IPS-11a (cell line): Measurements from ENCODE around the gene PIP5K1C.

ENCODE experiments used
- H3K4me3 ChIP-seq: one replicate; pipeline ENCODE4 v1.5.1; 2013; ENCODE audit warnings: low read depth, low read length, control low read depth

PIP5K1C gene, protein sequence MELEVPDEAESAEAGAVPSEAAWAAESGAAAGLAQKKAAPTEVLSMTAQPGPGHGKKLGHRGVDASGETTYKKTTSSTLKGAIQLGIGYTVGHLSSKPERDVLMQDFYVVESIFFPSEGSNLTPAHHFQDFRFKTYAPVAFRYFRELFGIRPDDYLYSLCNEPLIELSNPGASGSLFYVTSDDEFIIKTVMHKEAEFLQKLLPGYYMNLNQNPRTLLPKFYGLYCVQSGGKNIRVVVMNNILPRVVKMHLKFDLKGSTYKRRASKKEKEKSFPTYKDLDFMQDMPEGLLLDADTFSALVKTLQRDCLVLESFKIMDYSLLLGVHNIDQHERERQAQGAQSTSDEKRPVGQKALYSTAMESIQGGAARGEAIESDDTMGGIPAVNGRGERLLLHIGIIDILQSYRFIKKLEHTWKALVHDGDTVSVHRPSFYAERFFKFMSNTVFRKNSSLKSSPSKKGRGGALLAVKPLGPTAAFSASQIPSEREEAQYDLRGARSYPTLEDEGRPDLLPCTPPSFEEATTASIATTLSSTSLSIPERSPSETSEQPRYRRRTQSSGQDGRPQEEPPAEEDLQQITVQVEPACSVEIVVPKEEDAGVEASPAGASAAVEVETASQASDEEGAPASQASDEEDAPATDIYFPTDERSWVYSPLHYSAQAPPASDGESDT

DNA sequence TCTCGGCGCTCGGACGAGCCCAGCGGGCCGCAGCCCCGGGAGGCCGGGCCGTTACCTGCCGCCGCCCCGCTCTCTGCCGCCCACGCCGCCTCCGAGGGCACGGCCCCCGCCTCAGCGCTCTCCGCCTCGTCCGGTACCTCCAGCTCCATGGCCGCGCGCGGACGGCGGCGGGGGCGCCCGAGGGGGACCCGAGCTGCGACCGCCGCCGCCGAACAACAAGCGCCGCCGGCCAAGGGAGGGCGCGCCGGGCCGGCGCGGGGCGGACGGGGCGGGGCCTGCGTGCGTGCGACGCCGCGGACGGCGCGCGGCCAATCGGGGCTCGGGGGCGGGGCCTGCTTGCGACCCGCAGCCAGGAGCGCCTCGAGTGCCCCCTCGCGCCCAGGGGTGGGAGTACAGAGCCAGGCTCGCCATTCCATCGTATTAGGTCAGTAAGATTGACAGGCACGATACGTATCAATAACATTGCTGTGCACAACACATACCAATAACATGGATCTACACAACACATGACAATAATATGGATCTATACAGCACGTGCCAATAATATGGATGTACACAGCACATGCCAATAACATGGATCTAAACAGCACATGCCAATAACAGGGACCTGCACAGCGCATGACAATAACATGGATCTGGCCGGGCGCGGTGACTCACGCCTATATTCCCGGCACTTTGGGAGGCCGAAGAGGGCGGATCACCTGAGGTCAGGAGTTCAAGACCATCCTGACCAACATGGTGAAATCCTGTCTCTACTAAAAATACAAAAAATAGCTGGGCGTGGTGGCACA is at the start of gene PIP5K1C:
PIP5K1C (minus strand) TSS at position 227 of the 791 bp plus-strand sequence; CDS start at position 149, 78 bp downstream.
- H3K4me3 ChIP-seq: peak within 1 kb of the TSS; percentile 58

GRCh38 chr19:3748965-3749364 is 48.7 kb upstream of the PIP5K1C start:
- H3K4me3 ChIP-seq: no peak overlapping the region

DNA sequence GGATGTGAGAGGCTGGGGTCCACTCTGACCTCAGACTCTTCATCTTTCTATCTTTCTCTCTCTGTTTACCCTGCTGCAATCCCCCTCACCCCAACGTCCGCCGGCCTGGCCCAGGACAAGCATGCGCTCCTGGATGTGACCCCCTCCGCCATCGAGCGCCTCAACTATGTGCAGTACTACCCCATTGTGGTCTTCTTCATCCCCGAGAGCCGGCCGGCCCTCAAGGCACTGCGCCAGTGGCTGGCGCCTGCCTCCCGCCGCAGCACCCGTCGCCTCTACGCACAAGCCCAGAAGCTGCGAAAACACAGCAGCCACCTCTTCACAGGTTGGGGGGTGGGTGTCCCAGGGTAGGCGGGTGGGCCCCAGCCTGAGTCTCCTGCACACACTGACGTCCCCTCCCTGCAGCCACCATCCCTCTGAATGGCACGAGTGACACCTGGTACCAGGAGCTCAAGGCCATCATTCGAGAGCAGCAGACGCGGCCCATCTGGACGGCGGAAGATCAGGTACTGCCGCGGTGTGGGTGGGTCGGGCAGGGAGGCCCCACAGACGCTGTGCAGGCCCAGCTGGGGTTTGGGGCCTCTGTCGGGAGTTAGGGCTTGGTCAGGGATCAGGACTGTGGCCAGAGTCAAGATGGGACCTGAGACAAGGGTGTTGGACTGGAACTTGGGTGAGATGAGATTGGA is 46.2 kb upstream of the PIP5K1C start:
- no peak overlapping the region for H3K4me3 ChIP-seq

- no peak overlapping the region for H3K4me3 ChIP-seq
These were observed 45.2 kb upstream of the PIP5K1C start for GRCh38 chr19:3745363-3746045.

DNA sequence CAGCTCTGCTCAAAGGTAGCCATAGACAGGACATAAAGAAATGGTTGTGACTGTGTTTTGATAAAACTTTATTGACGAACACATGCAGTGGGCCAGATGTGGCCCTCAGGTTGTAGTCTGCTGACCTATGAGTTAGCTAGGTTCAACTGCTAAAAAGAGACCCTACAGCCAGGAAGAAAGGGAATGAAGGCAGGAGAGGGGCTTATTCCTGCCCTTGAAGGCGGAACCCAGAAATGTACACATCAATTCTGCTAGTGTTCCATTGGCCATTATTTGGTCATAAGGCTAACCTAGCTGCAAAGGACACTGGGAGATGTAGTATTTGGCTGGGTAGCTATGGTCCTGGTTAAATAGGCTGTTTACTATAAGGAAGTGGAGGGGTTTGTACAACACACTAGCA is 43.2 kb upstream of the PIP5K1C start:
- no peak overlapping the region for H3K4me3 ChIP-seq

GRCh38 chr19:3740431-3740830 is 40.2 kb upstream of the PIP5K1C start:
- no peak overlapping the region for H3K4me3 ChIP-seq

GRCh38 chr19:3738477-3739220 is 38.4 kb upstream of the PIP5K1C start:
- no peak overlapping the region for H3K4me3 ChIP-seq

GRCh38 chr19:3737487-3738205 is 37.4 kb upstream of the PIP5K1C start:
- H3K4me3 ChIP-seq: no peak overlapping the region

DNA sequence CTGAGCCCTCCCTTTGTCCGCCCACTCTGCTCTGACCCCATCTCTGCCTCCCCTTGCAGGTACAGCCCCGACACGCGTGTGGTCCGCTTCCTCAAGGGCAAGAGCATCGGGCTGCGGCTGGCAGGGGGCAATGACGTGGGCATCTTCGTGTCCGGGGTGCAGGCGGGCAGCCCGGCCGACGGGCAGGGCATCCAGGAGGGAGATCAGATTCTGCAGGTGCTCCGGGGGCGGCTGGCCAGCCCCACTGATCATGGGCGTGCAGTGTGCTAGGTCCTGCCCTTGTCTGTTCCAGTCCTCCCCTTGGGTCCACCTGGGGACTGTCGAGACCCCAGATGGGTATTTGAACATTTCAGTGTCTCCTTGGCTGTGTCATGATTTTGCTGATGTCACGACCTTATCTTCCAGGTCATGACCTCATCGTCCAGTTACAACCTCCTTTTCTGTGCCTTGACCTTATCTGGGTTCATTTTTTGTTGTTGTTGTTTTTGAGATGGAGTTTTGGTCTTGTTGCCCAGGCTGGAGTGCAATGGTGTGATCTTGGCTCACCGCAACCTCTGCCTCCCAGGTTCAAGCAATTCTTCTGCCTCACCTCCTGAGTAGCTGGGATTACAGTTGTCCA is 35.9 kb upstream of the PIP5K1C start:
- no peak overlapping the region for H3K4me3 ChIP-seq

GRCh38 chr19:3734310-3734600 is 34.0 kb upstream of the PIP5K1C start:
- H3K4me3 ChIP-seq: no peak overlapping the region

DNA sequence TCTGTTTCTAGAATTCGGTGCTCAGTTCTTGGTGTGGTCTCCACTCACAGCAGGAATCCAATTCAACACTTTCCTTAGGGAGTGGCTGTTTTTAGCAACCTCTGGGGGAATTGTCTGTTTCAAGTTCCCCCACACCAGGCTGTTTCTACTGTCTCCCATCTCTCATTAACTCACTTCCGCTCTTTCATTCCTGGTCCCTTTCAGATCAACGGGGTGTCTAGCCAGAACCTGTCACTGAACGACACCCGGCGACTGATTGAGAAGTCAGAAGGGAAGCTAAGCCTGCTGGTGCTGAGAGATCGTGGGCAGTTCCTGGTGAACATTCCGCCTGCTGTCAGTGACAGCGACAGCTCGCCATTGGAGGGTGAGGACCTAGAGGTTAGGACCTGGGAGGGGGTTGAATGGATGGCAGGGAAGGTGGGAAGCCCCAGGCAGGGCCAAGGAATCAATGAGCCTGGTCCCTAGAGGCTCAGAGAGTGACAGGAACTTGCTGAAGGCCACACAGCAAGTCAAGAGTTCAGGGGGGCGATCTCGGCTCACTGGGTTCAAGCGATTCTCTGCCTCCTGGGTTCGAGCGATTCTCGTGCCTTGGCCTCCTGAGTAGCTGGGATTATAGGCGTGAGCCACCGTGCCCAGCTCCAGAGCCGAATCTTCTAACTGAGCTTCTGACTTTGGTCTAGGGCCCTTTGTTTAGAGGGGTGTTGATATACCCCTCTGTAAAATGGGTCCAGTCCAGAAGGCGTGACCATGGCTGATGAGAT is 33.5 kb upstream of the PIP5K1C start:
- H3K4me3 ChIP-seq: no peak overlapping the region

GRCh38 chr19:3732108-3732507 is 31.8 kb upstream of the PIP5K1C start:
- no peak overlapping the region for H3K4me3 ChIP-seq

DNA sequence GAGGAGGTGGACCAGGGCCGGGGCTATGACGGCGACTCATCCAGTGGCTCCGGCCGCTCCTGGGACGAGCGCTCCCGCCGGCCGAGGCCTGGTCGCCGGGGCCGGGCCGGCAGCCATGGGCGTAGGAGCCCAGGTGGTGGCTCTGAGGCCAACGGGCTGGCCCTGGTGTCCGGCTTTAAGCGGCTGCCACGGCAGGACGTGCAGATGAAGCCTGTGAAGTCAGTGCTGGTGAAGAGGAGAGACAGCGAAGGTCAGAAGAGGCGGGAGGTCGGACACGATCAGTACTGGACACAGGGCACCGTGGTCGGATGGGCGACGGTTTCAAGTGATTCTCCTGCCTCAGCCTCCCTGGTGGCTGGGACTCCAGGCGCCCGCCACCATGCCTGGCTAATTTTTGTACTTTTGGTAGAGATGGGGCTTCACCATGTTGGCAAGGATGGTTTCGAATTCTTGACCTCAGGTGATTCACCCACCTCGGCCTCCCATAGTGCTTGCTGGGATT is 30.2 kb upstream of the PIP5K1C start:
- H3K4me3 ChIP-seq: no peak overlapping the region

DNA sequence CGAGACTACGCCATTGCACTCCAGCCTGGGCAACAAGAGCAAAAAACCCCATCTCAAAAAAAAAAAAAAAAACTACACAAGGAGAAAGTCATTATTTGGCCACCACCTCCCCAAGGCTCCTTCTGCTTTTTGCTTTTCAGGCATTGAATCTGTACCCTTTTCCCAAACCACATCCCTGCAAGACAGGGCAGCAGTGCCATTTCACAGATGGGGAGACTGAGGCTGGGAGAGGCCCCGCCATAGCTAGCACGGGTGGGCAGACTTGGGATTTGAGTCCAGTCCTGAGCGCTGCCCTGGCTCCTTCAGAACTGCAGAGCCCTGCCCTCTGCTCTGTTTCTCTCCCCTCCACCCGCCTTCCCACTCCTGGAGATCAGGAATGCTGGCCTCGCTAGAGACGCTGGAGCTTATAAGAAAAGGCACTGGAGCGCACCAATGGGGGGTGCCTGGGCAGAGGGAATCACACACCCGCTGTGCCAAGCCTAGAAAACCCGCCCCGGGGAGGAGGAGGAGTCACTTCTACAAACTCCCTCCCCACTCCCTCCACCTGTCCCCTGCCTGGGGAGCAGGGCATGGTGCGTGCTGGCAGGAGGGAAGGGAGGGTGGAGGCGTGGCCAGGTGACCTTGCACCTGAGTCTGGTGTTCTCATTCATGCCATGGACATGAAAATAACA is 25.5 kb upstream of the PIP5K1C start:
- no peak overlapping the region for H3K4me3 ChIP-seq

GRCh38 chr19:3725121-3725520 is 24.9 kb upstream of the PIP5K1C start:
- H3K4me3 ChIP-seq: no peak overlapping the region

- H3K4me3 ChIP-seq: no peak overlapping the region
These were observed 23.6 kb upstream of the PIP5K1C start for GRCh38 chr19:3723883-3724282.

GRCh38 chr19:3723110-3723488 is 22.8 kb upstream of the PIP5K1C start:
- peak overlapping the region; percentile 4 for H3K4me3 ChIP-seq
